Activated CD8-positive, alpha-beta memory T cell treated with anti-CD3 and anti-CD28 coated beads, Interleukin-2, amount 50 U/mL, for 48 hours (primary cell): ENCODE measurements around the gene HCST.
"Not testable (repeated sequence)": the region's sequence is repeated elsewhere in the genome, so short reads cannot be mapped to it uniquely, and the experiment has no call there.

Experiments
- DNase-seq: peaks from one replicate; pipeline ENCODE4 v3.0.0-alpha.2; 2020

HCST gene

GRCh38 chr19:35907377-35907745 lies 5.0 kb downstream of the HCST start:
- no peak for DNase-seq

GRCh38 chr19:35908010-35908441 lies 5.7 kb downstream of the HCST start, which contains the start of gene TYROBP:
TSS of gene TYROBP (minus strand) at chr19:35908295. CDS start at chr19:35908228, 67 bp downstream.
- DNase-seq: no peak

- no peak for DNase-seq
Measured at GRCh38 chr19:35908973-35909683, 6.8 kb downstream of the HCST start.

- DNase-seq: no peak
Measured at GRCh38 chr19:35909684-35910035, 7.3 kb downstream of the HCST start.

- not testable (repeated sequence) for DNase-seq
Measured at GRCh38 chr19:35910355-35910754, 8.0 kb downstream of the HCST start.

GRCh38 chr19:35911173-35911572 lies 8.8 kb downstream of the HCST start:
- DNase-seq: no peak

GRCh38 chr19:35911790-35912189 lies 9.5 kb downstream of the HCST start:
- DNase-seq: no peak

- no peak for DNase-seq
Measured at GRCh38 chr19:35913589-35913988, 11.3 kb downstream of the HCST start.

- DNase-seq: no peak
Measured at GRCh38 chr19:35915443-35915842, 13.1 kb downstream of the HCST start.

GRCh38 chr19:35919306-35919705 lies 17.0 kb downstream of the HCST start:
- no peak for DNase-seq

- no peak for DNase-seq
Measured at GRCh38 chr19:35921012-35921411, 18.7 kb downstream of the HCST start.

- DNase-seq: no peak
Measured at GRCh38 chr19:35925501-35925900, 23.2 kb downstream of the HCST start.

- no peak for DNase-seq
Measured at GRCh38 chr19:35928507-35928906, 26.2 kb downstream of the HCST start.

- no peak for DNase-seq
Measured at GRCh38 chr19:35929876-35930275, 27.5 kb downstream of the HCST start.

GRCh38 chr19:35931161-35931873 lies 29.0 kb downstream of the HCST start:
- DNase-seq: peak; percentile 98

GRCh38 chr19:35931874-35932202 lies 29.5 kb downstream of the HCST start:
- no peak for DNase-seq

- no peak for DNase-seq
Measured at GRCh38 chr19:35932291-35932936, 30.1 kb downstream of the HCST start.

GRCh38 chr19:35935911-35936737 lies 33.8 kb downstream of the HCST start, which contains the start of gene LRFN3:
TSS of gene LRFN3 (plus strand) at chr19:35936374. CDS start at chr19:35939426, 3,052 bp downstream.
- DNase-seq: peak; percentile 84

- DNase-seq: no peak
Measured at GRCh38 chr19:35936738-35937268, 34.5 kb downstream of the HCST start.

GRCh38 chr19:35937345-35938281 lies 35.3 kb downstream of the HCST start:
- no peak for DNase-seq
